ENCODE measurements around the gene JAZF1. TPM values are rescaled to one million over a fixed set of nuclear protein-coding genes. Genes with fewer than 3 reads are reported as not detected.

Gene JAZF1
- total and polyA plus RNA-seq, 10 of the 15 experiments (the other 5 are each of a cell fraction or from before 2014, with no cell fraction given): 0.04 to 0.82 (median 0.15) TPM; not detected in 3

DNA sequence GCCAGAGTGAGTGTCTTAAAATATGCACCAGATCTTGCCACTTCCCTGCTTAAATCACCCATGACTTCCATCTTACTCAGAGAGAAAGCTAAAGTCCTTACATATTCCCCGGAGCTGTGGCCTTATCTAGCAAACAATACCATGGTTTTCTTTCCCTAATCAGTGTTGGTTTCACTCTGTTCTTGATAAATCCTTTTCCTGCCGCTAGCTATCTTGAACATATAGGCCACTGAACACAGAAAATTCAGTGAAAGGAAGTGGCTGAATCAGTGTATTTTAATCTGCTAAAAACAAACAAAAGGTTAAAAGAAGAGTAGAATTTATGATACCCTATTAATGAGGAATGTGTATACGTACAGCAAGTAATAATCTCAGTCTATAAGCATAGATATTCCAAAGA is 42.0 kb upstream of the JAZF1 start:
- no peak for TF ChIP-seq SMC3 (IDR thresholded peaks at IDR 0.05; ENCODE audit: borderline replicate concordance, low read length)
- no peak for TF ChIP-seq BMI1 (IDR thresholded peaks at IDR 0.05; ENCODE audit: borderline replicate concordance)
- no peak for TF ChIP-seq POU2F2 (IDR thresholded peaks at IDR 0.05; ENCODE audit: borderline replicate concordance, low read depth, low read length)
- TF ChIP-seq ZNF207 (IDR thresholded peaks at IDR 0.05; ENCODE audit: borderline replicate concordance): no peak
- no peak for TF ChIP-seq NFYB (IDR thresholded peaks at IDR 0.05; ENCODE audit: insufficient read depth, low read depth, low read length)
- no peak for TF ChIP-seq RB1 (IDR thresholded peaks at IDR 0.05; ENCODE audit: borderline replicate concordance)
- no peak for TF ChIP-seq RCOR1 (conservative IDR thresholded peaks at IDR 0.05; ENCODE audit: low read depth, low read length)
- no peak for TF ChIP-seq HDGF (IDR thresholded peaks at IDR 0.05)
- TF ChIP-seq, protein P1, sequence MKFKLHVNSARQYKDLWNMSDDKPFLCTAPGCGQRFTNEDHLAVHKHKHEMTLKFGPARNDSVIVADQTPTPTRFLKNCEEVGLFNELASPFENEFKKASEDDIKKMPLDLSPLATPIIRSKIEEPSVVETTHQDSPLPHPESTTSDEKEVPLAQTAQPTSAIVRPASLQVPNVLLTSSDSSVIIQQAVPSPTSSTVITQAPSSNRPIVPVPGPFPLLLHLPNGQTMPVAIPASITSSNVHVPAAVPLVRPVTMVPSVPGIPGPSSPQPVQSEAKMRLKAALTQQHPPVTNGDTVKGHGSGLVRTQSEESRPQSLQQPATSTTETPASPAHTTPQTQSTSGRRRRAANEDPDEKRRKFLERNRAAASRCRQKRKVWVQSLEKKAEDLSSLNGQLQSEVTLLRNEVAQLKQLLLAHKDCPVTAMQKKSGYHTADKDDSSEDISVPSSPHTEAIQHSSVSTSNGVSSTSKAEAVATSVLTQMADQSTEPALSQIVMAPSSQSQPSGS (IDR thresholded peaks at IDR 0.05; ENCODE audit: low read length): no peak
- TF ChIP-seq CUX1 (IDR thresholded peaks at IDR 0.05; ENCODE audit: insufficient replicate concordance, low read depth, low read length): no peak
- TF ChIP-seq RBBP5 (conservative IDR thresholded peaks at IDR 0.05): no peak
- ChIA-PET POLR2A (no interaction called here), RAD21 (ENCODE audit: unreplicated experiment) (no interaction called here), CTCF (no interaction called here), SMC1A (ENCODE audit: uncharacterized antibody, unreplicated experiment) (interaction anchor here (1.3 kb wide), 1 partner anchor 601 kb away, joined by 3 read pairs; no protein-coding TSS in a partner anchor)
- no peak overlapping the region for H3K27ac ChIP-seq (ENCODE audit: control insufficient read depth, insufficient read depth)
- DNase-seq (ENCODE audit: low read depth, low spot score) (no peak), ATAC-seq (no peak), FAIRE-seq (no peak)
- no peak overlapping the region for H3K4me3 ChIP-seq
- no TSS peak for BruUV-seq (replicated peaks)
- H2AFZ ChIP-seq (ENCODE audit: control insufficient read depth, low read depth, low read length): no peak overlapping the region
- WGBS (ENCODE audit: insufficient coverage, insufficient replicate concordance, low lambda C conversion rate, missing lambda C conversion rate): 34% methylated on average over 3 of the region's 3 CpGs
- H3K79me2 ChIP-seq (ENCODE audit: control insufficient read depth, insufficient read depth, low read length): no peaks in the 10 kb centered on the region
- intact Hi-C loops (cut with micrococcal nuclease; ENCODE audit: unreplicated experiment): no loop called here
- H3K36me3 ChIP-seq (ENCODE audit: control insufficient read depth in 2 of 2, insufficient read depth in 2 of 2, low read length in 1 of 2): no peaks in the 10 kb centered on the region
- no peaks in the 10 kb centered on the region for H4K20me1 ChIP-seq (ENCODE audit: control insufficient read depth, insufficient read depth)
- no peaks in the 10 kb centered on the region for H3K9me3 ChIP-seq (replicated peaks; ENCODE audit: control insufficient read depth, insufficient read depth, low read length)
- H3K4me2 ChIP-seq (ENCODE audit: control insufficient read depth, insufficient read depth): no peak overlapping the region
- no peaks in the 10 kb centered on the region for H3K4me1 ChIP-seq (ENCODE audit: control insufficient read depth, insufficient read depth, low read length)
- no peaks in the 10 kb centered on the region; a peak in 3 of 4 replicates for H3K27me3 ChIP-seq (replicated peaks in 1 of 2; ENCODE audit: control insufficient read depth in 2 of 2, insufficient read depth in 2 of 2, low read length in 1 of 2)
- in situ Hi-C loops (cut with MboI): no loop called here
- no peak overlapping the region for H3K9ac ChIP-seq (ENCODE audit: control insufficient read depth, insufficient read depth, low read length)
